Activated naive CD8-positive, alpha-beta T cell (primary cell): ENCODE data around the gene PRRC2B.
A peak's percentile ranks its signal among the peaks of the same experiment; 100 is the strongest.
"Not testable (repeated sequence)": the region's sequence is repeated elsewhere in the genome, so short reads cannot be mapped to it uniquely, and the experiment has no call there.

Source experiments
- H3K27ac Mint-ChIP-seq: one replicate; pipeline ENCODE4 v1.8.0; 2021; ENCODE audit warnings: mixed read lengths
- H3K27me3 Mint-ChIP-seq: one replicate; pipeline ENCODE4 v1.8.0; 2021; ENCODE audit warnings: mixed read lengths
- H3K36me3 Mint-ChIP-seq: one replicate; pipeline ENCODE4 v1.8.0; 2021; ENCODE audit warnings: mixed read lengths
- H3K4me1 Mint-ChIP-seq: one replicate; pipeline ENCODE4 v1.8.0; 2021; ENCODE audit warnings: low read depth, mixed read lengths
- H3K4me3 Mint-ChIP-seq: one replicate; pipeline ENCODE4 v1.8.0; 2021; ENCODE audit warnings: mild to moderate bottlenecking, mixed read lengths
- H3K9me3 Mint-ChIP-seq: one replicate; pipeline ENCODE4 v1.8.0; 2021; ENCODE audit warnings: low read depth, mixed read lengths

PRRC2B gene

GRCh38 chr9:131500377-131500776, 106.5 kb downstream of the PRRC2B start:
- Mint-ChIP-seq H3K36me3 (no peaks in the 10 kb centered on the region), H3K27me3 (no peaks in the 10 kb centered on the region), H3K27ac (peak overlapping the region; percentile 89), H3K4me3 (peak overlapping the region; percentile 94), H3K9me3 (no peaks in the 10 kb centered on the region), H3K4me1 (peaks cover 67% of the 10 kb centered on the region)

- no peaks in the 10 kb centered on the region for H3K27me3 Mint-ChIP-seq
- peak overlapping the region; percentile 89 for H3K27ac Mint-ChIP-seq
- H3K36me3 Mint-ChIP-seq: peaks cover 1% of the 10 kb centered on the region
- H3K4me1 Mint-ChIP-seq: peaks cover 71% of the 10 kb centered on the region
- no peaks in the 10 kb centered on the region for H3K9me3 Mint-ChIP-seq
- peak overlapping the region; percentile 94 for H3K4me3 Mint-ChIP-seq
Measured at GRCh38 chr9:131500939-131501541, 107.2 kb downstream of the PRRC2B start.

- Mint-ChIP-seq H3K4me1 (peaks cover 67% of the 10 kb centered on the region), H3K36me3 (peaks cover 4% of the 10 kb centered on the region)
Measured at GRCh38 chr9:131502781-131503625, 109.1 kb downstream of the PRRC2B start, which contains the start of gene POMT1. POMT1 (plus strand) TSS chr9:131502918; CDS start chr9:131504219, 1,301 bp downstream.

GRCh38 chr9:131503626-131504465, 110.0 kb downstream of the PRRC2B start:
- Mint-ChIP-seq H3K27me3 (no peaks in the 10 kb centered on the region), H3K4me3 (peak overlapping the region; percentile 94), H3K9me3 (no peaks in the 10 kb centered on the region), H3K36me3 (peaks cover 4% of the 10 kb centered on the region), H3K4me1 (peaks cover 60% of the 10 kb centered on the region), H3K27ac (peak overlapping the region; percentile 86)

More at GRCh38 chr9:131502781-131503625, 109.1 kb downstream of the PRRC2B start, which contains the start of gene POMT1:
- no peaks in the 10 kb centered on the region for H3K27me3 Mint-ChIP-seq
- peak within 1 kb of the TSS; percentile 94 for H3K4me3 Mint-ChIP-seq
- peak within 1 kb of the TSS; percentile 86 for H3K27ac Mint-ChIP-seq
- no peaks in the 10 kb centered on the region for H3K9me3 Mint-ChIP-seq

GRCh38 chr9:131505012-131505411, 111.1 kb downstream of the PRRC2B start:
- Mint-ChIP-seq H3K27me3 (no peaks in the 10 kb centered on the region), H3K27ac (no peak overlapping the region), H3K4me3 (peak overlapping the region; percentile 52), H3K9me3 (no peaks in the 10 kb centered on the region), H3K36me3 (peaks cover 7% of the 10 kb centered on the region), H3K4me1 (peaks cover 48% of the 10 kb centered on the region)

- Mint-ChIP-seq H3K36me3 (peaks cover 8% of the 10 kb centered on the region), H3K4me1 (no peaks in the 10 kb centered on the region), H3K9me3 (no peaks in the 10 kb centered on the region), H3K27me3 (no peaks in the 10 kb centered on the region), H3K27ac (no peak overlapping the region), H3K4me3 (no peak overlapping the region)
Measured at GRCh38 chr9:131511416-131511815, 117.5 kb downstream of the PRRC2B start.

GRCh38 chr9:131511880-131512279, 118.0 kb downstream of the PRRC2B start:
- no peaks in the 10 kb centered on the region for H3K27me3 Mint-ChIP-seq
- H3K36me3 Mint-ChIP-seq: peaks cover 8% of the 10 kb centered on the region
- H3K9me3 Mint-ChIP-seq: no peaks in the 10 kb centered on the region
- no peak overlapping the region for H3K4me3 Mint-ChIP-seq
- no peak overlapping the region for H3K27ac Mint-ChIP-seq
- no peaks in the 10 kb centered on the region for H3K4me1 Mint-ChIP-seq

- H3K27me3 Mint-ChIP-seq: no peaks in the 10 kb centered on the region
- H3K36me3 Mint-ChIP-seq: peaks cover 8% of the 10 kb centered on the region
- H3K27ac Mint-ChIP-seq: no peak overlapping the region
- H3K4me1 Mint-ChIP-seq: no peaks in the 10 kb centered on the region
- no peak overlapping the region for H3K4me3 Mint-ChIP-seq
- H3K9me3 Mint-ChIP-seq: no peaks in the 10 kb centered on the region
Measured at GRCh38 chr9:131513177-131513576, 119.3 kb downstream of the PRRC2B start.

GRCh38 chr9:131515559-131516031, 121.7 kb downstream of the PRRC2B start:
- H3K36me3 Mint-ChIP-seq, H3K4me3 Mint-ChIP-seq, H3K4me1 Mint-ChIP-seq, H3K27ac Mint-ChIP-seq, H3K9me3 Mint-ChIP-seq, H3K27me3 Mint-ChIP-seq: not testable (repeated sequence)

- no peak overlapping the region for H3K27ac Mint-ChIP-seq
- H3K36me3 Mint-ChIP-seq: no peaks in the 10 kb centered on the region
- H3K4me1 Mint-ChIP-seq: no peaks in the 10 kb centered on the region
- H3K4me3 Mint-ChIP-seq: no peak overlapping the region
- no peaks in the 10 kb centered on the region for H3K9me3 Mint-ChIP-seq
- H3K27me3 Mint-ChIP-seq: no peaks in the 10 kb centered on the region
Measured at GRCh38 chr9:131516100-131516499, 122.2 kb downstream of the PRRC2B start.

GRCh38 chr9:131516930-131517329, 123.0 kb downstream of the PRRC2B start:
- no peaks in the 10 kb centered on the region for H3K4me1 Mint-ChIP-seq
- H3K27me3 Mint-ChIP-seq: no peaks in the 10 kb centered on the region
- no peak overlapping the region for H3K4me3 Mint-ChIP-seq
- H3K9me3 Mint-ChIP-seq: no peaks in the 10 kb centered on the region
- no peak overlapping the region for H3K27ac Mint-ChIP-seq
- H3K36me3 Mint-ChIP-seq: no peaks in the 10 kb centered on the region

- no peaks in the 10 kb centered on the region for H3K27me3 Mint-ChIP-seq
- H3K4me1 Mint-ChIP-seq: no peaks in the 10 kb centered on the region
- H3K27ac Mint-ChIP-seq: no peak overlapping the region
- no peaks in the 10 kb centered on the region for H3K36me3 Mint-ChIP-seq
- H3K4me3 Mint-ChIP-seq: no peak overlapping the region
- no peaks in the 10 kb centered on the region for H3K9me3 Mint-ChIP-seq
Measured at GRCh38 chr9:131517761-131518190, 123.9 kb downstream of the PRRC2B start.

GRCh38 chr9:131518553-131518952, 124.7 kb downstream of the PRRC2B start:
- no peak overlapping the region for H3K4me3 Mint-ChIP-seq
- no peaks in the 10 kb centered on the region for H3K4me1 Mint-ChIP-seq
- H3K27ac Mint-ChIP-seq: no peak overlapping the region
- no peaks in the 10 kb centered on the region for H3K27me3 Mint-ChIP-seq
- no peaks in the 10 kb centered on the region for H3K36me3 Mint-ChIP-seq
- no peaks in the 10 kb centered on the region for H3K9me3 Mint-ChIP-seq

- Mint-ChIP-seq H3K4me3 (no peak overlapping the region), H3K27me3 (no peaks in the 10 kb centered on the region), H3K4me1 (peaks cover 3% of the 10 kb centered on the region), H3K27ac (peak overlapping the region; percentile 46), H3K36me3 (no peaks in the 10 kb centered on the region), H3K9me3 (no peaks in the 10 kb centered on the region)
Measured at GRCh38 chr9:131520503-131520902, 126.6 kb downstream of the PRRC2B start.

GRCh38 chr9:131521203-131521602, 127.3 kb downstream of the PRRC2B start:
- H3K27ac Mint-ChIP-seq: no peak overlapping the region

More at GRCh38 chr9:131521203-131521602, 127.3 kb downstream of the PRRC2B start:
- no peaks in the 10 kb centered on the region for H3K36me3 Mint-ChIP-seq
- H3K27me3 Mint-ChIP-seq: no peaks in the 10 kb centered on the region
- no peaks in the 10 kb centered on the region for H3K9me3 Mint-ChIP-seq
- peaks cover 3% of the 10 kb centered on the region for H3K4me1 Mint-ChIP-seq
- H3K4me3 Mint-ChIP-seq: no peak overlapping the region
